Breast epithelium (tissue), 4 donors: Measurements from ENCODE around the gene CKLF. TPM values are rescaled to one million over a fixed set of nuclear protein-coding genes. Genes with fewer than 3 reads are reported as not detected.
A peak's percentile ranks its signal among the peaks of the same experiment; 100 is the strongest.

ENCODE experiments used
- DNase-seq, 2 donors: peaks; one replicate each; pipeline ENCODE4 v3.0.0-alpha.2; 2019; ENCODE audit warnings: low spot score in 2 of 2
- H3K27ac ChIP-seq, 2 donors: fragments of 200-600 bp; sonication (generic) in 1 of 2; one replicate each; pipeline ENCODE4 v1.5.1; 2016 to 2019; ENCODE audit warnings: mild to moderate bottlenecking in 1 of 2
- H3K27me3 ChIP-seq, 2 donors: fragments of 200-600 bp; sonication (generic) in 1 of 2; one replicate each; pipeline versions ENCODE4 v1.5.1 to v1.6.0; 2017 to 2019; ENCODE audit warnings: control low read depth in 1 of 2, mild to moderate bottlenecking in 1 of 2
- H3K36me3 ChIP-seq: fragments of 200-600 bp; one replicate; pipeline ENCODE4 v1.5.1; 2019
- H3K4me1 ChIP-seq, 2 donors: fragments of 200-600 bp; sonication (generic); one replicate each; pipeline ENCODE4 v1.5.1; 2016 to 2019; ENCODE audit warnings: control low read depth in 1 of 2
- H3K4me3 ChIP-seq, 3 donors: fragments of 200-600 bp; sonication (generic); 1 replicate in 2 of 3; 2 replicates in 1 of 3; pipeline ENCODE4 v1.5.1; 2016 to 2019; ENCODE audit warnings: mild to moderate bottlenecking in 3 of 3, moderate library complexity in 2 of 3
- H3K9me3 ChIP-seq, 2 donors: fragments of 200-600 bp; sonication (generic) in 1 of 2; one replicate each; pipeline ENCODE4 v1.5.1; 2016 to 2019; ENCODE audit warnings: control low read depth in 1 of 2
- POLR2A ChIP-seq: fragments of 450-650 bp; IDR thresholded peaks from one replicate; pipeline ENCODE4 v1.6.1; 2016; ENCODE audit warnings: antibody characterized with exemption, mild to moderate bottlenecking, moderate library complexity
- POLR2AphosphoS5 ChIP-seq, 3 donors: sonication (generic); formaldehyde crosslinking; IDR thresholded peaks; one replicate each; pipeline ENCODE4 v1.6.1; 2017; ENCODE audit warnings: antibody characterized with exemption in 3 of 3
- intact Hi-C: fragments of 100-400 bp; cut with DNase I; formaldehyde crosslinking; loops from one replicate; pipeline ENCODE4 v1.15.1; 2023; ENCODE audit warnings: low total_unique reads
- total RNA-seq, 3 donors: library from RNA; depleted of rRNA; stranded (reverse); fragments of >200 nt; gene quantifications; one replicate each; pipeline ENCODE4 v1.1.0, GENCODE V29; 2016
- TF ChIP-seq, protein P1 (sequence below), 3 donors: fragments of 450-650 bp; IDR thresholded peaks; one replicate each; pipeline ENCODE4 v1.5.1; 2016 to 2017; ENCODE audit warnings: antibody characterized with exemption in 3 of 3, mild to moderate bottlenecking in 3 of 3, moderate library complexity in 3 of 3

CKLF gene
- total RNA-seq, 3 donors from 2014 or later: 36.6 to 62.6 (median 44.9) TPM

DNA sequence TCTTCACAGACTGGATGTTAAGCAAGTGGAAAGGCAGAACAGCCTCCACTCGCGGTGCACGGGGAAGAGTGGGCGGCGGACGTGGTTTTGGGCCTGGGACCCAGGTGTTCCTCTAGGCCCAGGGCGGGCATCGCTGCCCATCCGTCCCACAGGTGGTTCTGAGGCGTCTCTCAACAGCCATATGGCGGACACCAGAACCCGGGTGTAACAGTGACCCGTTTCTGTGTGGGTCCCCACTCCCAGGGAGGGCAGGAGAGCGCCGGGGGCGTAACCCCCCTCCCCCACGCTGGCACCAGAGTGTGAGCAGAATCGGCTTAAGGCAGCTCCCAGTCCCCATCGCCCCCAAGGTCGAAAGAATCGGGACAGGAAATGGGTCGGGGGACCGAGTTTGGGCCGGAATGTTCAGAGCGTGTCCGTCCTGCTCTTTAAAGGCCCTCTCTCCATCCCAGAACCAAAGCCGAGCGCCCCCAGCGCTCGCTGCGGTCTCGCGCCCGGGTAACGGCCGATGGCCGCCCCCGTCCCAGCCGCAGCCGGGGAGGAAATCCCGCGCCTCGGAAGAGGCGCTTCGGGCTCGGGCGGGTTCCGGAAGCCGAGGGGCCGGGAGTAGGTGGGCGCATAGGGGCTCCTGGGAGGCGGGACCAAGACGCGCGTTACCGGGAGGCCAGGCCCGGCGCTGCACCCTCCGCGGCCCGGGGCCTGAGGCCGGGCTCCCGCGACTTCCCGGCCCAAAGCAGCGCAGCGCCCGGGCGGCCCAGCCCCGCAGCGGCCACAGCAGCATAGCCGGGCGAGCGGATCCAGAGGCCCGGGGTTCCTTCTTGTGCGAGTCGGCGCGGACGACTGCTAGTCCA is 2.9 kb upstream of the CKLF start, which contains the start of gene TK2:
Gene TK2 (minus strand): TSS at position 839 of the 848 bp plus-strand sequence. CDS start 61 bp downstream, at position 778.
- DNase-seq: peak in 1 of 2 donors; percentile 48
- peak within 1 kb of the TSS; percentile 68 to 81 (median 78) for H3K4me3 ChIP-seq
- no peaks in the 10 kb centered on the region for H3K9me3 ChIP-seq
- no peaks in the 10 kb centered on the region for H3K27me3 ChIP-seq
- no peaks in the 10 kb centered on the region for H3K36me3 ChIP-seq
- peak within 1 kb of the TSS; percentile 95 to 97 for H3K27ac ChIP-seq
- no peaks in the 10 kb centered on the region for H3K4me1 ChIP-seq
- TF ChIP-seq POLR2AphosphoS5 (IDR thresholded peaks at IDR 0.05) (peak in 1 of 3 donors; percentile 25), POLR2A (no peak)
- TF ChIP-seq, protein P1, sequence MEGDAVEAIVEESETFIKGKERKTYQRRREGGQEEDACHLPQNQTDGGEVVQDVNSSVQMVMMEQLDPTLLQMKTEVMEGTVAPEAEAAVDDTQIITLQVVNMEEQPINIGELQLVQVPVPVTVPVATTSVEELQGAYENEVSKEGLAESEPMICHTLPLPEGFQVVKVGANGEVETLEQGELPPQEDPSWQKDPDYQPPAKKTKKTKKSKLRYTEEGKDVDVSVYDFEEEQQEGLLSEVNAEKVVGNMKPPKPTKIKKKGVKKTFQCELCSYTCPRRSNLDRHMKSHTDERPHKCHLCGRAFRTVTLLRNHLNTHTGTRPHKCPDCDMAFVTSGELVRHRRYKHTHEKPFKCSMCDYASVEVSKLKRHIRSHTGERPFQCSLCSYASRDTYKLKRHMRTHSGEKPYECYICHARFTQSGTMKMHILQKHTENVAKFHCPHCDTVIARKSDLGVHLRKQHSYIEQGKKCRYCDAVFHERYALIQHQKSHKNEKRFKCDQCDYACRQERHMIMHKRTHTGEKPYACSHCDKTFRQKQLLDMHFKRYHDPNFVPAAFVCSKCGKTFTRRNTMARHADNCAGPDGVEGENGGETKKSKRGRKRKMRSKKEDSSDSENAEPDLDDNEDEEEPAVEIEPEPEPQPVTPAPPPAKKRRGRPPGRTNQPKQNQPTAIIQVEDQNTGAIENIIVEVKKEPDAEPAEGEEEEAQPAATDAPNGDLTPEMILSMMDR (IDR thresholded peaks at IDR 0.05): peak in 1 of 3 donors; percentile 14
- intact Hi-C loops: no loop called here

DNA sequence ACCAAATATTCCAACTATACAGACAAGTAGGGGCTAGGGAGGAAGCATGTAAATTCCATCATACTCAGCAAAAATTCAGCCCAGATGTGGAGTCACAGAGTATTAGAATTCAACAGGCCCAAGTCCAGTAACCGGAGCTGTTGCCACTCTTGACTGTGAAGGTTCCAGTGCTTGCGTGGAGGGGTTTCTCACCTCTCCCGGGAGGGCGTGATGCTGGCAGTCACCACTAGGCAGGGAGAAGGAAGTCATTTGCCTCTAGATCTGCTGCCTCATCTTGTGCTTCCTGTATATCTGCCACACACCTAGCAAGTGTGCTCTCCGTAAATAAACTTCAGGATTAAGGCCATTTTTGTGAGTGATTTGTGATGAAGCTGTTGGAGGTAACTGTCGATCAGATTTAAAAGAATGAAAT is 1.0 kb upstream of the CKLF start:
- intact Hi-C loops: no loop called here

GRCh38 chr16:66551788-66552285 is 539 bp upstream of the CKLF start:
- TF ChIP-seq POLR2AphosphoS5 (IDR thresholded peaks at IDR 0.05): no peak
- TF ChIP-seq POLR2A: no peak
- TF ChIP-seq, protein P1 (IDR thresholded peaks at IDR 0.05): no peak
- Histone ChIP-seq H3K4me1 (no peaks in the 10 kb centered on the region), H3K36me3 (no peaks in the 10 kb centered on the region), H3K27me3 (no peaks in the 10 kb centered on the region), H3K4me3 (peak overlapping the region; percentile 65 to 75 (median 72)), H3K27ac (peak overlapping the region; percentile 92 to 95), H3K9me3 (no peaks in the 10 kb centered on the region)
- intact Hi-C loops: no loop called here
- no peak for DNase-seq

More for the DNA sequence above, 1.0 kb upstream of the CKLF start:
- H3K4me1 ChIP-seq: no peaks in the 10 kb centered on the region
- H3K4me3 ChIP-seq: no peak overlapping the region
- H3K36me3 ChIP-seq: no peaks in the 10 kb centered on the region
- DNase-seq: no peak
- TF ChIP-seq, protein P1 (IDR thresholded peaks at IDR 0.05): peak in 2 of 3 donors; percentile 11 to 27
- TF ChIP-seq POLR2AphosphoS5 (IDR thresholded peaks at IDR 0.05): no peak
- TF ChIP-seq POLR2A: no peak
- H3K27me3 ChIP-seq: no peaks in the 10 kb centered on the region
- no peaks in the 10 kb centered on the region for H3K9me3 ChIP-seq
- H3K27ac ChIP-seq: peak overlapping the region; percentile 92 to 95

DNA sequence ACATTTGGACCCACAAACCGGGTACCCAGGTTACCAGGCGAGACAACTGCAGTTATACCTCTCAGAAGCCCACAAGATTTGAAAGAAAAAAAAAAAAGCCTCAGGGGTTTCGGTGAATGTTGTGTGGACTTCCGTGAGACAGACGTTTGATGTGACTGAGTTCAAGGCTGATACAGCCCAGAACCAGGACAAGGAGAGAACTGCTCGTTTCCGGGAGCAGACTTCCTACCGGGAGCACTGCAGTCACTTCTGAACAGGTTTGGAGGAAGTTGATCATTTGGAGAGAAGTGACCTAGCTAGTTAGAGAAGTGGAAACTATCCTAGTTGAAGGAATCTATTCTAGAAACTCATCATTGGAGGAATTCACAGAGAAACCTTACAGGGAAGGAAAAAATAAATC is 847 bp downstream of the CKLF start:
- intact Hi-C loops: no loop called here
- Histone ChIP-seq H3K36me3 (no peaks in the 10 kb centered on the region), H3K27ac (peak overlapping the region in 1 of 2 donors; percentile 95), H3K27me3 (no peaks in the 10 kb centered on the region), H3K4me3 (peak overlapping the region; percentile 65 to 75 (median 72)), H3K9me3 (no peaks in the 10 kb centered on the region), H3K4me1 (no peaks in the 10 kb centered on the region)
- TF ChIP-seq, protein P1 (IDR thresholded peaks at IDR 0.05): no peak
- TF ChIP-seq POLR2AphosphoS5 (IDR thresholded peaks at IDR 0.05) (no peak), POLR2A (no peak)
- no peak for DNase-seq

GRCh38 chr16:66554021-66554420 is 1.6 kb downstream of the CKLF start:
- no peaks in the 10 kb centered on the region for H3K9me3 ChIP-seq
- H3K4me1 ChIP-seq: no peaks in the 10 kb centered on the region
- DNase-seq: no peak
- H3K36me3 ChIP-seq: no peaks in the 10 kb centered on the region
- intact Hi-C loops: no loop called here
- no peak for TF ChIP-seq POLR2A
- TF ChIP-seq, protein P1 (IDR thresholded peaks at IDR 0.05): no peak
- TF ChIP-seq POLR2AphosphoS5 (IDR thresholded peaks at IDR 0.05): no peak
- no peaks in the 10 kb centered on the region for H3K27me3 ChIP-seq
- H3K27ac ChIP-seq: no peak overlapping the region
- H3K4me3 ChIP-seq: no peak overlapping the region
